SK-N-MC (cell line): ENCODE data around the gene STAT5B.

Experiments
- DNase-seq: peaks from one replicate; pipeline ENCODE4 v3.0.0-alpha.2; 2011; ENCODE audit warnings: low read depth, low spot score
- H3K27ac ChIP-seq: fragments of 200-600 bp; sonication (generic); 2 replicates; pipeline ENCODE4 v1.5.1; 2016; ENCODE audit warnings: mixed run types
- H3K36me3 ChIP-seq: fragments of 200-600 bp; sonication (generic); 2 replicates; pipeline ENCODE4 v1.6.1; 2017; ENCODE audit warnings: antibody characterized with exemption, low read length, mixed read lengths; ENCODE audit not compliant: insufficient read depth
- H3K4me3 ChIP-seq: fragments of 200-600 bp; sonication (generic); 2 replicates; pipeline ENCODE4 v1.5.1; 2016
- H3K9ac ChIP-seq: fragments of 200-600 bp; sonication (generic); 2 replicates; pipeline ENCODE4 v1.8.0; 2017; ENCODE audit warnings: mixed run types, mixed read lengths; ENCODE audit not compliant: insufficient read length
- H3K9me3 ChIP-seq: fragments of 200-600 bp; sonication (generic); 2 replicates; pipeline ENCODE4 v1.6.1; 2017; ENCODE audit warnings: low read depth, mild to moderate bottlenecking, antibody characterized with exemption, low read length, moderate library complexity, mixed read lengths
- EZH2 ChIP-seq: fragments of 200-600 bp; sonication (generic); IDR thresholded peaks from one replicate; pipeline ENCODE4 v1.6.1; 2017; ENCODE audit warnings: antibody characterized with exemption
- FOXP2 ChIP-seq: optimal IDR thresholded peaks from 2 replicates; pipeline ENCODE3; 2011; ENCODE audit warnings: mild to moderate bottlenecking, moderate library complexity; ENCODE audit not compliant: insufficient read depth; ENCODE audit errors: extremely low read length, control extremely low read depth
- POLR2AphosphoS5 ChIP-seq: IDR thresholded peaks from 2 replicates; pipeline ENCODE4 v1.6.1; 2012; ENCODE audit warnings: mild to moderate bottlenecking, low read depth, low read length, borderline replicate concordance

Gene STAT5B

DNA sequence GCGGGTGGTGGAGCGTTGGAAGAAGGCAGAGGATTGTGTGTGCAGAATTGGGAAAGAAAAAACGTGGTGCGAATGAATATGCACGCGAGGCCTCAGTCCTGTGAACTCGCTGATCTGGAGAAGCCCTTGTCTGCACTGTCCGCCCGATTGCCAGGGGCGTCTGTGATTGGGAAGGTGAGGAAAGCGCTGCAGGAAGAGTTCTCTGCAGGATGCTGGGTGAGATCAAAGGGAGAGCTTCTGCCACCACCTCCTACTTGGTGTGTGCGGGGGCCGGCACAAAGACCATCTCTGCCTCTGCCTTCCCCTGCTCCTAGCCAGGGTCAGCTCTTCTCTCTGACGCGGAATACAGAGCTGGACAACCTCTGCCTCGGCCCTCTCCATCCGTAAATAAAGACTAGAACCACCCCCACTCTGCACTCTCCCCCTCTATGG is 120.6 kb downstream of the STAT5B start:
- TF ChIP-seq FOXP2 (no peak), EZH2 (no peak), POLR2AphosphoS5 (no peak)
- no peaks in the 10 kb centered on the region; the same call in 1 of the 2 replicates for H3K36me3 ChIP-seq
- H3K27ac ChIP-seq: no peak overlapping the region
- H3K9me3 ChIP-seq: no peaks in the 10 kb centered on the region
- H3K4me3 ChIP-seq: peak overlapping the region; percentile 94
- DNase-seq: no peak
- peak overlapping the region; percentile 51 for H3K9ac ChIP-seq

GRCh38 chr17:42153919-42154742 is 122.1 kb downstream of the STAT5B start:
- TF ChIP-seq EZH2: no peak
- no peak for TF ChIP-seq POLR2AphosphoS5
- no peak for TF ChIP-seq FOXP2
- H3K9ac ChIP-seq: peak overlapping the region; percentile 96
- peak overlapping the region; percentile 94 for H3K4me3 ChIP-seq
- H3K9me3 ChIP-seq: no peaks in the 10 kb centered on the region
- peak overlapping the region; percentile 74 for H3K27ac ChIP-seq
- no peak for DNase-seq
- no peaks in the 10 kb centered on the region; the same call in 1 of the 2 replicates for H3K36me3 ChIP-seq
